HG03025 (cell line): ENCODE measurements around the gene ROBO1.

ENCODE experiments used
- ATAC-seq: cut with Tn5 transposase; IDR thresholded peaks from one replicate; pipeline ENCODE4 v1.9.1; 2021; ENCODE audit warnings: mild to moderate bottlenecking, moderate library complexity; ENCODE audit not compliant: unreplicated experiment, low FRiP score

Gene ROBO1

DNA sequence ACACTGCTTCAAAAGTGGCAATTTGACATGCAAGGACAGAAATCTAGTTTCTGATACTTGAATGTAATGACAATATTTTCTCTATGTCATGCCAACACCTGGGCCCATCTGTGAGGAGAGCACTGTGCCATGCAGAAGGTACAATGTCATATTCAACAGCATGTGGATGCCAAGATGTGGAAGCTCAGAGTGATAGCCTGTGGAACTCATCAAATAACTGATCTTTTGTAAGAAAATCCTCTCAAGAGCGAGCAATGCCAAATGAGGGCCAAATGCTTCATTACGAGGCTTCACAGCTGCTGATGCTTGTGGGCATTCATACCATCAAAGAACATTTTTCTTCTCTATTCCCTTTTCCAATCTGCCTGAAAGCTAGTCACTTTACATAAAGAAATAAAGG, 95.1 kb downstream of the ROBO1 start:
- no peak for ATAC-seq

DNA sequence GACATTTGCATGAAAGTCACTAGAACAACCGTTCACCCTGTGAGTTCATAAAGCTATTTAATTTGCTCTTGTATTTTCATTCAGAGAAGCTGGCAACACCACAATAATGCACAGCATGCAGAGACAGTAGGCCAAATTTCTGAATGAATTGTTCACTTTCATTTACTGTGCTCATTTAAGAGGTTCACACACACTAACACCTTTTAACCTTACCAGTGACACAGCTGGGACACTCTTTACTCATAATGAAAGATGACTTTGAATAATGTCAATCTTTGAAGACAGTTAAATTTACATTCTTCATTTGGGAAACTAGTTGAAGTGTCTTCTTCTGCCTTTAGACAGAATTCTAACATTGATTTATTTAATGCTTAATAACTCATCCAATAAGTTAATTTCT, 95.7 kb downstream of the ROBO1 start:
- ATAC-seq, result no peak

- ATAC-seq, result no peak
Observed at GRCh38 chr3:79670178-79670577, 97.6 kb downstream of the ROBO1 start.

GRCh38 chr3:79664455-79664854, 103.3 kb downstream of the ROBO1 start:
- no peak for ATAC-seq

- no peak for ATAC-seq
Observed at GRCh38 chr3:79661896-79662295, 105.9 kb downstream of the ROBO1 start.

DNA sequence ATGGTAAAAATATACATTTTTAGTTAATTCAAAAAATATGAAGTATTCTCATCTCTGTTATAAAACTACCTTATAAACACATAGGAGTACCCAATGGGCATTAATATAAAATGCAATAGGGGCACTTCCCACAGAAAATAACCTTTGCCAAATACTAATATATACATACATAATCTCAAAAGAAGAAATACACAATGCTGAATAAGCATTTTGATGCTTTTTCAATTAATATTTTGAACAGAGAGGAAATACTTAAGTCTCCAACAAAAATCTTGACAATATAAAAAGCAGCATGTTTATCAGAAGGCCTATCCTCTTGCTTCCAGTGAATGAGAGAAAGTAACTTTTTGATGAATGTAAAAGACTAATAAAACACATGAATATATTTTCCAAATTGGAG, 110.7 kb downstream of the ROBO1 start:
- no peak for ATAC-seq

DNA sequence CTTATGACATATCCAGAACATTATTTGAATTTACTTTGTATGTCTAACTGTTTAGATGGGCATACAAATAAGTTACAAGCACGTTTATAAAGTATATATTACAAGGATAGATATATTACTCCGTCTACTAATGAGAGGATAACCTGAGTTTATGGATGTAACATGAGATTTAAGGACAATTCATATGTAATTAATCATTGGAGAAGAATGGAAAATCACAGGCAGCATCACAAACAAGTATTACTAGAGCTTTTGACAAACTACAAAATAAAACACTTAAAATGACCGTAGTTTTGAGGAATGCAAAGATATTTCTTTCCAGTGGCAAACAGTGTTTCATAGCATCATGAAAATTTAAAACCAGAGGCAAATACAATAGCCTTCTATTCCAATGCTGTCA, 113.8 kb downstream of the ROBO1 start:
- ATAC-seq, result no peak

DNA sequence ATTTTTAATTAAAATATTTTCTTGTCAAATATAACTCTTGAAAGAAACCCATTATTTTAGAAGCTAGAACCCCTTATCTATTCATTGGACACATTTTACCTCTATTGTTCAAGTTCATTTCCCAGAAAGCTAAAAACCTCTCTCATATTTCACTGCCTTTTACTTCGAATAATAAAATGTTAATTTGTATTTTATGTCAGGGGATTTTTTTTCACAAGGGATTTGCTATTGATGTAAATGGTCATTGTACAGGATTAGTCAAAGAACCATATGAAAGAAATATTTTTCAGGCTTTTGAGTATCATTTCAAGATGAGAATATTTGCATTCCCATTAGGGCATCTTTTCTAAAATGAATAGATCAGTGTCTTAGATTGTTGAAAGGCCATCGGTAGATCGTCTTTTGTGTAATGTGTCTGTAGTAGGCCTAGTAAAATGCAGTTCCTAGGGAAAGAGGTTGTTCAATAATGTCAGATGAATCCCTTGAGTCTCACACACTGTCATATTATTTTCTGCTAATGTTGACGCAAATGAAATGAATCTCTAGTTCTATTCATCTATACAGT, 114.5 kb downstream of the ROBO1 start:
- ATAC-seq, result no peak

DNA sequence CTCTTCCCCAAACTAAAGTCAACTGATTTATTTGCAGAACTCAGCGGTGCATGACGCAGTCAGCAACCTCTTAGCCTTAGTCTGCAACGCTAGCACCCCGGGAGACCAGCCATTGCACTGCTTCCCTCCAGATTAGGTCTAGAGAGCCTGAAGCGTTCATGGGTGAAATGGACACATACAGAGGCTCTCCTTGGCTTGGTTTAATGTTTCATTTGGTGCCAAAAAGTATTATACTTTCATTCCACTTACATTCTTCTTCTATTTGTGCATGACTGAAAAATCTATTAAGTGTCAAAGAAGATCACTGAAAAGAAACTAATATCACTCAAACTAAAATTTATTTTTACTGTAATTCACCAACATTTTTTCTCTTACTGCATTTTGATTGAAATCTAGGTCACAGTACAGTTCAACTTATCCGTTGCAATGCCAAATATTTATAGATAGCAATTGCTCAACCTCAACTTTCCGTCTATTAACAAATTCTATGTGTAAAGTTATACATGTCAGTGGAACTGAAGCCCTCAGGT, 116.2 kb downstream of the ROBO1 start:
- no peak for ATAC-seq

GRCh38 chr3:79639855-79640254, 127.9 kb downstream of the ROBO1 start:
- ATAC-seq, result no peak

GRCh38 chr3:79636372-79636771, 131.4 kb downstream of the ROBO1 start:
- ATAC-seq, result no peak

GRCh38 chr3:79632842-79633241, 135.0 kb downstream of the ROBO1 start:
- ATAC-seq, result no peak

DNA sequence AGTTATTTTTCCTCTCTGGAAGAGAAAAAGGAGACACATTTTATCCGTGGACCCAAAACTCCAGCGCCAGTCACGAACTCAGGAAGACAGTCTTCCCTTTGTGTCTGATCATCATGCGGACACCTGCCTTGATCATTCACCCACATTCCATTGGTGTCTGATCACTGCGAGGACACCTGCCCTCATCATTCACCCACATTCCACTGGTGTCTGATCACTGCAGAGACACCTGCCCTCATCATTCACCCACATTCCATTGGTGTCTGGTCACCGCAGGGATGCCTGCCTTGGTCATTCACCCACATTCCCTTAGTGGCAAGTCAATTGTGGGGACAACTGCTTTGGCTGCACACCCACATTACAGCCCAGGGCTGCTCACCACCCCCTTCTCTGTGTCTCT, 148.9 kb downstream of the ROBO1 start:
- ATAC-seq, result no peak

DNA sequence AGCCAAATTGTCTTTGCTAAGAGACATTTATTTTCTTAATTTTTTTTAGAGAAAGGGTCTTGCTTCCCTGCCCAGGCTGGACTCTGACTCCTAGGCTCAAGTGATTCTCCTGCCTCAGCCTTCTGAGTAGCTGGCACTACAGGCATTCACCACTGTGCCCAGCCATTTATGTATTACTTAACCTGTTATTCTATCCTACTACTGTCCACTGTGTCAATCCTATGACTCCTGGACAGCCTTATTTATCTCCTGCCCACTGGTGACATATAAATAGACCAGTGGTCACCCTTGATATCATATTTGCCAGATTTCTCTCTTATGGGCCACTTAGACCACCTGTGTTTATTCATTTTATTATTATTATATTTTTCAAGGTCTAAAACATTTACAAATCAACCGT, 161.4 kb downstream of the ROBO1 start:
- no peak for ATAC-seq

DNA sequence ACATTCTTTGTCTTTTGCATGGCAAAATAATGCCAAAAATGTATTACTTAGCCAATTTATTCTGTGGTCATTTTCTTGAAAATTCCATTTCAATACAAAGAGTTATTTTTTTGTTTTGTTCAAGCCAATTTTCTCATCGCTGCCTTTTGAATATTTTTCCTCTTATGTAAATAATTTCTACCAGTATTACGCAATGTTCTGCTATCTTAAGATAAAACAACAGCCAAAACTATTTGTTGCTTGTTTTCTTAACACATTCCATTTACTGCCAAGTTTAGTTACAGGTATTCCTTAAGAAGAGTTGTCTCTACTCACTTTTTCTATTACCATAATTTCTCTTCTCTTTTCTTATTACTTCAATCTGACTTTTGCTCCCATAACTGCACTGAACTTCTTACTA, 163.1 kb downstream of the ROBO1 start:
- no peak for ATAC-seq

DNA sequence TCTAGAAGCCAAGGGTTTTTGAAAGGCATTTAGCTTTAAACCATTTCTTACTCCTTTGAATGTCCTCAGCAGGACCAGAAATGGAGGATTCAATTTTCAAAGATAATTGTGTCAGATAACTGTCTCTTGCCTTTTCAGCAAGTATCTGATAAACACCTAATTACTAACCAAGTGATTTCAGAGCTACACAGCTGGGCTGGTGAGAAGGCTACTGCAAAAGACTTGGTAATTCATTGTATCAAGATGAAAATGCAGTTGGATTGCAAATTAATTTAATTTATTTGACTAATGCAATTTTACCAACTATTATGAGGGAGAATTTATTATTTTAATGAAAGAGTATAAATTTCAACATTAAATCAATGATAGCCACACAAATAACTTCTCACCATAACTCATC, 165.4 kb downstream of the ROBO1 start:
- no peak for ATAC-seq

GRCh38 chr3:79598594-79598993, 169.2 kb downstream of the ROBO1 start:
- ATAC-seq, result no peak

DNA sequence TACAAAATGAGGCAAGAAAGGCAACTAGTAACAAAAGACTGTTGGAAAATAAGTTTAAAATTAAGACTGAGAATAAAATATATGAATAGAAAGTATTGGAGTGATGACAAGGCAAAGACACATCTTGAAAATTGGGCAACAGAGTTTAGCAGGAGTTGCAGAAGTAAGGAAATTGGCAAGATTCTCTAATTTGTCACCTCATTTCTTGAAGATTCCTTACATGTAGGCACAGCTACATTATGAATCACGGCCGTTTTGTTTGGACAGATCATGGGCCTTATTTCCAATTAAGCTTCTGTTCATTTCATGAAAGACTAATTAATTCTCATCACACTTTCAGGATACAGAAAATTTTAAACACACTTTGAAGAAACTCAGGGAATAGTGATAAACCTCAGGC, 170.1 kb downstream of the ROBO1 start:
- ATAC-seq, result no peak

GRCh38 chr3:79587150-79587549, 180.6 kb downstream of the ROBO1 start:
- no peak for ATAC-seq

GRCh38 chr3:79586232-79586631, 181.6 kb downstream of the ROBO1 start:
- no peak for ATAC-seq

DNA sequence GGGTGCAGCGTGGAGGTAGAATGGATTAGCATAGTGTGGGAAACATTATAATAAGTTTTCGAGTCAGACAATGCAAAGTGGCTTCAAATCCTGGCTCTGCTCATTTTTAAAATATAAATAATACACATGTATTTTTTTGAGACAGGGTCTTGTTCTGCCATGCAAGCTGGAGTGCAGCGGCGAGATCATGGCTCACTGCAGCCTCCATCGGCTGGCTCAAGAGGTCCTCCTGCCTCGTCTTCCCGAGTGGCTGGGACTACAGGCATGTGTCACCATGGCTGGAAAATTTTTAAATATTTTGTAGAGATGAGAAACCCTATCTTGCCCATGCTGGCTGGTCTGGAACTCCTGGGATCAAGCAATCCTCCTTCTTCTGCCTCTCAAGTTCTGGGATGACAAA, 194.9 kb downstream of the ROBO1 start:
- ATAC-seq, result no peak

GRCh38 chr3:79568938-79569337, 198.9 kb downstream of the ROBO1 start:
- no peak for ATAC-seq

DNA sequence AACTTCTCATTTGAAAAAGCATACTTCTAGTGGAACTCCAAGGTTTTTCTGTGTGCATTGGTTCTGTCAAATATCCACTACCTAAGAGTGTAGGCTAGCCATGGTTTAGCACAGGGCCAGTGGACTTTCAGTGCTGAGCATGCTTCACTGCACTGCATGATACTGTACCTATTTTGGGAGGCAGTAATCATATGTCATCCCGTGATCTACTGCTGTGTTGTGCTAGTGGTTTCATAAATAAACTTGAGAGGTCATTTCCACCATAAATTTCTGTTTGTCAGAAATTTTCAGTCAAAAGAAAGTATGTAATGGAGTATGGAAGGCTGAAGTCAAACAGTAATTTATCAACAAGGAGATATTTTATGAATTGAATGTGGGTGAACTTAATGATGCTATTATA, 203.6 kb downstream of the ROBO1 start:
- peak; percentile 97 for ATAC-seq
